ENCODE data around the gene MMP14. TPM values are rescaled to one million over a fixed set of nuclear protein-coding genes. Genes with fewer than 3 reads are reported as not detected.
"Not testable (repeated sequence)": the region's sequence is repeated elsewhere in the genome, so short reads cannot be mapped to it uniquely, and the experiment has no call there.

The MMP14 gene
- polyA plus RNA-seq (2013, experiment 1 of 4) = 44.5 TPM
- 34.8 TPM for polyA plus RNA-seq (2013, experiment 2 of 4)
- polyA plus RNA-seq (2013, experiment 3 of 4) = 29.0 TPM
- 28.1 TPM for polyA plus RNA-seq (2013, experiment 4 of 4)

DNA sequence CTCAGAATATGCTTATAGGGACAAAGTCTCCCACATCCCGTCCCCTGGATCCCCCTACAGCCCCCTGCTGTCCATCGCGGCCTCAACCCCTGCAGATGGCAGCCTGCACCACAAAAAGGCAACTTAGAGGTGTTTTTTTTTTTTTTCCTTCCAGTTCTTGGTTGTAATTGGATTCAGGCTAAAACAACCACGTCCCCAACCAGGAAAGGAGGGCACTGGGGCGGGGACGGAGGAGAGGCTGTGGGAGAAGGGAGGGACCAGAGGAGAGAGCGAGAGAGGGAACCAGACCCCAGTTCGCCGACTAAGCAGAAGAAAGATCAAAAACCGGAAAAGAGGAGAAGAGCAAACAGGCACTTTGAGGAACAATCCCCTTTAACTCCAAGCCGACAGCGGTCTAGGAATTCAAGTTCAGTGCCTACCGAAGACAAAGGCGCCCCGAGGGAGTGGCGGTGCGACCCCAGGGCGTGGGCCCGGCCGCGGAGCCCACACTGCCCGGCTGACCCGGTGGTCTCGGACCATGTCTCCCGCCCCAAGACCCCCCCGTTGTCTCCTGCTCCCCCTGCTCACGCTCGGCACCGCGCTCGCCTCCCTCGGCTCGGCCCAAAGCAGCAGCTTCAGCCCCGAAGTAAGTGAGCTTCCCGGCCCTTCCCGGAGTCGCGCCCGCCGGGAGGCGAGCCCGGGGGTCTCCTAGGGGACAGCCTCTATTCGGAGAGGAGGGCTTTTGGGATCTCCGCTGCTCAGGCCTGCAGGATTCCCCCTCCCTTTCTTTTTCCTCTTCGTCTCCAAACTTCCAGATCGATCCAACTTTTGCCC lies at the start of gene MMP14:
MMP14 (plus strand) TSS at position 285 of the 813 bp plus-strand sequence; CDS start at position 518, 233 bp downstream.
- Histone ChIP-seq H3K27me3 (ENCODE audit: control insufficient read depth, insufficient read depth, low read length, poor library complexity, severe bottlenecking) (peaks cover 22% of the 10 kb centered on the region), H3K4me1 (ENCODE audit: control insufficient read depth, insufficient read depth, low read length) (peaks cover 11% of the 10 kb centered on the region), H3K9me3 (ENCODE audit: control insufficient read depth, low read length) (no peaks in the 10 kb centered on the region), H3K4me3 (ENCODE audit: insufficient read depth, low read depth, low read length) (peak within 1 kb of the TSS; percentile 65), H3K36me3 (ENCODE audit: control insufficient read depth, insufficient read depth, low read length) (peaks cover 12% of the 10 kb centered on the region), H3K27ac (ENCODE audit: insufficient read depth, low read depth, low read length, poor library complexity, severe bottlenecking) (no peak within 1 kb of the TSS)
- 1% methylated on average over 46 of the region's 46 CpGs for WGBS, 2 experiments

DNA sequence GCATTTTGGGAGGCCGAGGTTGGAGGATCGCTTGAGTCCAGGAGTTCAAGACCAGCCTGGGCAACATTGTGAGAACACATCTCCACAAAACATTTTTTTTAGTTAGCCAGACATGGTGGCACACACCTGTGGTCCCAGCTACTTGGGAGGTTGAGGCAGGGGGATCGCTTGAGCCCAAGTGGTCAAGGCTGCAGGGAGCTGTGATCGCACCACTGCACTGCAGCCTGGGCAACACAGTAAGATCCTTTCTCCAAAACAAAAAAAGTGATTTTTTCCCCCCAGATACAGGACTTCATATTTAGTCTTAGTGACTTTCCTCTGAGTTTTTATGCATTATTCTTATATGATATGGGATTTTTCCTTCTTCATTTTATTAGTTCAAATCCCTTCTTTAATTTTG lies 49.7 kb upstream of the MMP14 start:
- Histone ChIP-seq H3K4me3 (ENCODE audit: insufficient read depth, low read depth, low read length) (no peak overlapping the region), H3K9me3 (ENCODE audit: control insufficient read depth, low read length) (no peaks in the 10 kb centered on the region), H3K27me3 (ENCODE audit: control insufficient read depth, insufficient read depth, low read length, poor library complexity, severe bottlenecking) (no peaks in the 10 kb centered on the region), H3K27ac (ENCODE audit: insufficient read depth, low read depth, low read length, poor library complexity, severe bottlenecking) (no peak overlapping the region), H3K4me1 (ENCODE audit: control insufficient read depth, insufficient read depth, low read length) (no peaks in the 10 kb centered on the region), H3K36me3 (ENCODE audit: control insufficient read depth, insufficient read depth, low read length) (no peaks in the 10 kb centered on the region)
- WGBS, 2 experiments = 86 to 98% methylated on average over 4 of the region's 4 CpGs

GRCh38 chr14:22791301-22791700 lies 45.1 kb upstream of the MMP14 start:
- no peaks in the 10 kb centered on the region for H3K27me3 ChIP-seq (ENCODE audit: control insufficient read depth, insufficient read depth, low read length, poor library complexity, severe bottlenecking)
- no peaks in the 10 kb centered on the region for H3K4me1 ChIP-seq (ENCODE audit: control insufficient read depth, insufficient read depth, low read length)
- H3K9me3 ChIP-seq (ENCODE audit: control insufficient read depth, low read length) = no peaks in the 10 kb centered on the region
- H3K4me3 ChIP-seq (ENCODE audit: insufficient read depth, low read depth, low read length) = no peak overlapping the region
- 77 to 93% methylated on average over 3 of the region's 3 CpGs for WGBS, 2 experiments
- no peak overlapping the region for H3K27ac ChIP-seq (ENCODE audit: insufficient read depth, low read depth, low read length, poor library complexity, severe bottlenecking)
- H3K36me3 ChIP-seq (ENCODE audit: control insufficient read depth, insufficient read depth, low read length) = no peaks in the 10 kb centered on the region

- H3K27ac ChIP-seq (ENCODE audit: insufficient read depth, low read depth, low read length, poor library complexity, severe bottlenecking) = no peak overlapping the region
- no peak overlapping the region for H3K4me3 ChIP-seq (ENCODE audit: insufficient read depth, low read depth, low read length)
- H3K36me3 ChIP-seq (ENCODE audit: control insufficient read depth, insufficient read depth, low read length) = no peaks in the 10 kb centered on the region
- no peaks in the 10 kb centered on the region for H3K27me3 ChIP-seq (ENCODE audit: control insufficient read depth, insufficient read depth, low read length, poor library complexity, severe bottlenecking)
- H3K4me1 ChIP-seq (ENCODE audit: control insufficient read depth, insufficient read depth, low read length) = no peaks in the 10 kb centered on the region
- H3K9me3 ChIP-seq (ENCODE audit: control insufficient read depth, low read length) = no peaks in the 10 kb centered on the region
- 89 to 92% methylated on average over 2 of the region's 2 CpGs for WGBS, 2 experiments
Observed at GRCh38 chr14:22792158-22792557, 44.2 kb upstream of the MMP14 start.

- 90 to 92% methylated on average over 5 of the region's 5 CpGs for WGBS, 2 experiments
- H3K9me3 ChIP-seq (ENCODE audit: control insufficient read depth, low read length); H3K4me1 ChIP-seq (ENCODE audit: control insufficient read depth, insufficient read depth, low read length); H3K27me3 ChIP-seq (ENCODE audit: control insufficient read depth, insufficient read depth, low read length, poor library complexity, severe bottlenecking); H3K4me3 ChIP-seq (ENCODE audit: insufficient read depth, low read depth, low read length); H3K36me3 ChIP-seq (ENCODE audit: control insufficient read depth, insufficient read depth, low read length); H3K27ac ChIP-seq (ENCODE audit: insufficient read depth, low read depth, low read length, poor library complexity, severe bottlenecking): not testable (repeated sequence)
Observed at GRCh38 chr14:22793550-22793949, 42.8 kb upstream of the MMP14 start.

DNA sequence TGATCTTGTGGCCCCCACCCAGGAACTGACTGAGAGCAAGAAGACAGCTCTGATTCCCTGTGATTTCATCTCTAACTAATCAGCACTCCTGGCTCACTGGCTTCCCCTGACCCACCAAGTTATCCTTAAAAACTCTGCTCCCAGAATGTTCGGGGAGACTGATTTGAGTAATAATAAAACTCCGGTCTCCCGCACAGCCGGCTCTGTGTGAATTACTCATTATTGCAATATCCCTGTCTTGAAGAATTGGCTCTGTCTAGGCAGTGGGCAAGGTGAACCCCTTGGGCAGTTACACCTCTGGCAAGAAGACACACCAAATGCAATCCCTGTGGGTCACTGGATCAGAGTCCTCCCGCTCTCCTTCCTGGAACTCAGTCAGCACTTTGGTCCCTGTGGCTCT lies 42.4 kb upstream of the MMP14 start:
- Histone ChIP-seq H3K27me3 (ENCODE audit: control insufficient read depth, insufficient read depth, low read length, poor library complexity, severe bottlenecking) (no peaks in the 10 kb centered on the region), H3K9me3 (ENCODE audit: control insufficient read depth, low read length) (no peaks in the 10 kb centered on the region)
- 73 to 74% methylated on average over 5 of the region's 5 CpGs for WGBS, 2 experiments

DNA sequence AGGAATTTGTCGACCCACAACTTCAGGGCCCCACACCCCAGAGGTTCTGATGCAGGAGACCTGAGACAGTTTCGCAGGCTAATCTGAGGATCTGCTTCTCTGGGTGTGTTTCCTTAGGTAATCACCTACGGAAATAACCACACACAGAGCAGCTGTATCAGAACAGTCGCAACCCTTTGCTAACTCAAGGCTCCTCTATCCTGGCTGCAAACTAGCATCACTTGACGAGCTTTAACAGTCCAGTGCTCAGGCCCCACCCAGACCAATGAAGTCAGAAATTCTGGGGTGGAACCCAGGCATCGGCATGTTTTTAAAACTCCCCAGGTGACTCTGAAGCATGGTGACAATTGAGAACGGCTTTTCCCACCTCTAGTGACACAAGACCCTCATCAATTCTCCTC lies 41.8 kb upstream of the MMP14 start:
- 93 to 94% methylated on average over 7 of the region's 7 CpGs for WGBS, 2 experiments
- Histone ChIP-seq H3K36me3 (ENCODE audit: control insufficient read depth, insufficient read depth, low read length) (no peaks in the 10 kb centered on the region), H3K9me3 (ENCODE audit: control insufficient read depth, low read length) (no peaks in the 10 kb centered on the region), H3K27me3 (ENCODE audit: control insufficient read depth, insufficient read depth, low read length, poor library complexity, severe bottlenecking) (no peaks in the 10 kb centered on the region), H3K27ac (ENCODE audit: insufficient read depth, low read depth, low read length, poor library complexity, severe bottlenecking) (no peak overlapping the region), H3K4me3 (ENCODE audit: insufficient read depth, low read depth, low read length) (no peak overlapping the region), H3K4me1 (ENCODE audit: control insufficient read depth, insufficient read depth, low read length) (no peaks in the 10 kb centered on the region)

More for the DNA sequence above, 42.4 kb upstream of the MMP14 start:
- Histone ChIP-seq H3K4me3 (ENCODE audit: insufficient read depth, low read depth, low read length) (no peak overlapping the region), H3K4me1 (ENCODE audit: control insufficient read depth, insufficient read depth, low read length) (no peaks in the 10 kb centered on the region), H3K27ac (ENCODE audit: insufficient read depth, low read depth, low read length, poor library complexity, severe bottlenecking) (no peak overlapping the region), H3K36me3 (ENCODE audit: control insufficient read depth, insufficient read depth, low read length) (no peaks in the 10 kb centered on the region)

GRCh38 chr14:22796087-22796707 lies 40.2 kb upstream of the MMP14 start:
- no peak overlapping the region for H3K27ac ChIP-seq (ENCODE audit: insufficient read depth, low read depth, low read length, poor library complexity, severe bottlenecking)
- no peaks in the 10 kb centered on the region for H3K27me3 ChIP-seq (ENCODE audit: control insufficient read depth, insufficient read depth, low read length, poor library complexity, severe bottlenecking)
- H3K4me1 ChIP-seq (ENCODE audit: control insufficient read depth, insufficient read depth, low read length) = no peaks in the 10 kb centered on the region
- H3K36me3 ChIP-seq (ENCODE audit: control insufficient read depth, insufficient read depth, low read length) = no peaks in the 10 kb centered on the region
- no peak overlapping the region for H3K4me3 ChIP-seq (ENCODE audit: insufficient read depth, low read depth, low read length)
- 71 to 72% methylated on average over 5 of the region's 5 CpGs for WGBS, 2 experiments
- no peaks in the 10 kb centered on the region for H3K9me3 ChIP-seq (ENCODE audit: control insufficient read depth, low read length)

DNA sequence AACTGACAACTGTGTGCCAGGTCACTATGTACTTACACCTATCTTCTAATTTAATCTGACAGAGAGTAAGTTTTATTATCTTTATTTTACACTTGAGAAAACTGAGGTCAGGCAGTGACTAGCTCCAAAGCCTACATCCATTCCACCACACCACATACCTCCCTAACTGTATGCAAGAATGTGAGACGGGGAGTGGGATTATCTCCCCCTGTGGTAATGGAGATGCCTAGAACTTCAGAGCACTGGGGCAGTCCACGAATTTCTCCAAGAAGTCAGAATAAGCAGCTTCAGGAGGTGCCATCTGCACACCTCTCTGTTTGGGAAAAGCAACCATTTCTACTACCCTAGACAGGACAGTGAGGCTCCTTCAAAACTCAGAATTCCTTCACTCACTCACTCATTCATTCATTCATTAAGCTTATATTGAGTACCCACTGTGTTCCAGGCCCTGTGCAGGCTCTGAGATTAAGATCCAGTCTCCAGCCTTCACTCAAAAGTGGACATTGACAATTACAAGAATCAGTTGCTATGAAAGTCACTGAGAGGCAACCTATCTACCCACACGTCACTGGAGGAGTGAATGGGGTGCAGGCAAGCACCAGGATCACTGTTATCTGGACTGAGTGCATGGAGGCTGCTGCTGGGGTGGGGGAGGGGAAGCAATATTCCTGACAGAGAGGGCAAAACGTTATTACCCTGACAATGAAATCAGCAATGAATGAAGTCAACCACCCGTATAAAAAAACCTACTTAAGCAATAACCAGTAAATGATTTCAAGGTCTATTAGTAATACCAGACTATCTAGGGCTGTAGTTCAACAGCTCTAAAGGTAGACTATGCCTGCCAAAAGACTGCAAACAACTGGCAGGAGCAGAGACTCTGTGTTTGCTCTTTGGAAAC lies 39.1 kb upstream of the MMP14 start:
- 55 to 68% methylated on average over 4 to 5 of the region's 5 CpGs for WGBS, 2 experiments

DNA sequence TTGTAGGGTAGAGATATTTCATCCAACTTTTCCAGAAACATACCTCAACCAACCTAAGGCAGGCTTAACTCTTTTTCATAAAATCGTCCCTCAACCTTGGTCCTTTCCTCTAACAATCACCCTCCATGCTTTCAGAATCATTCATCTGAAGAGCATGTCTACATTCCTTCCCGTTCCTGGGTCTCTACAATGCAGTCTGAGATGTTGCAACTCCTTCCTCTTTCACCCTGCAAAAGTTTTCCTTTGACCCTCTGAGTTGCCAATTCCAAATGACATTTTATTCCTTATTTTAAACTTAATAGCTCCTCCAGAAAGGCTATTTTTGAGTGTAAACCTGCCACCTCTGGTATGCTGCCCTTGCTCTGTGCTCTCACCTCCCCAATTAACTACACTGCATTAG lies 37.9 kb upstream of the MMP14 start:
- Histone ChIP-seq H3K4me1 (ENCODE audit: control insufficient read depth, insufficient read depth, low read length) (no peaks in the 10 kb centered on the region), H3K9me3 (ENCODE audit: control insufficient read depth, low read length) (no peaks in the 10 kb centered on the region), H3K36me3 (ENCODE audit: control insufficient read depth, insufficient read depth, low read length) (no peaks in the 10 kb centered on the region), H3K4me3 (ENCODE audit: insufficient read depth, low read depth, low read length) (no peak overlapping the region), H3K27me3 (ENCODE audit: control insufficient read depth, insufficient read depth, low read length, poor library complexity, severe bottlenecking) (no peaks in the 10 kb centered on the region), H3K27ac (ENCODE audit: insufficient read depth, low read depth, low read length, poor library complexity, severe bottlenecking) (no peak overlapping the region)
- 79 to 87% methylated on average over 2 of the region's 2 CpGs for WGBS, 2 experiments

More for the DNA sequence above, 39.1 kb upstream of the MMP14 start:
- H3K4me3 ChIP-seq (ENCODE audit: insufficient read depth, low read depth, low read length) = no peak overlapping the region
- H3K27me3 ChIP-seq (ENCODE audit: control insufficient read depth, insufficient read depth, low read length, poor library complexity, severe bottlenecking) = no peaks in the 10 kb centered on the region
- H3K9me3 ChIP-seq (ENCODE audit: control insufficient read depth, low read length) = no peaks in the 10 kb centered on the region
- no peak overlapping the region for H3K27ac ChIP-seq (ENCODE audit: insufficient read depth, low read depth, low read length, poor library complexity, severe bottlenecking)
- H3K36me3 ChIP-seq (ENCODE audit: control insufficient read depth, insufficient read depth, low read length) = no peaks in the 10 kb centered on the region
- no peaks in the 10 kb centered on the region for H3K4me1 ChIP-seq (ENCODE audit: control insufficient read depth, insufficient read depth, low read length)
